ENCODE results near the gene C1QL2.

C1QL2 gene

GRCh38 chr2:119137502-119137901, 21.0 kb downstream of the C1QL2 start:
- DNase-seq (ENCODE audit: low read depth), result no peak

GRCh38 chr2:119136872-119137271, 21.7 kb downstream of the C1QL2 start:
- no peak for DNase-seq (ENCODE audit: low read depth)

GRCh38 chr2:119136093-119136492, 22.5 kb downstream of the C1QL2 start:
- no peak for DNase-seq (ENCODE audit: low read depth)

DNA sequence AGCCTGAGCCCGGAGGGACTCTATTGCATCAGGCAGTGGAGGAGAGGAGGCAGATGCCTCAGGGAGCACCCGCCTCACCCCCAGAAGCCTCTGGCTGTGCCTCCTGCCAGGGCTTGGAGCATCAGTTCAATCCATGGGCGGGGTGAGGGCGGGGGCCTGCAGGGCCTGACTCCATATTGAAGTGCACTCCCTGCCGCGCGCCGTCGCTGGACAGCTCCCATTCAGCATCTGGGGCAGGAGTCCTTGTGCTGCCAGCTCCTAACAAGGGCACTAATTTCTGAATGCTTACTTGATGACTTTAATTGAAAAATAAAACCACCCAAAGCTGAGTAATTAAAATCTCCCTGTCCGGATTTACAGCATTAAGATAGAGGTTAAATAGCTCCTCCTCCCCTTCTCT, 23.8 kb downstream of the C1QL2 start:
- no peak for DNase-seq (ENCODE audit: low read depth)

GRCh38 chr2:119126650-119127049, 31.9 kb downstream of the C1QL2 start:
- no peak for DNase-seq (ENCODE audit: low read depth)

DNA sequence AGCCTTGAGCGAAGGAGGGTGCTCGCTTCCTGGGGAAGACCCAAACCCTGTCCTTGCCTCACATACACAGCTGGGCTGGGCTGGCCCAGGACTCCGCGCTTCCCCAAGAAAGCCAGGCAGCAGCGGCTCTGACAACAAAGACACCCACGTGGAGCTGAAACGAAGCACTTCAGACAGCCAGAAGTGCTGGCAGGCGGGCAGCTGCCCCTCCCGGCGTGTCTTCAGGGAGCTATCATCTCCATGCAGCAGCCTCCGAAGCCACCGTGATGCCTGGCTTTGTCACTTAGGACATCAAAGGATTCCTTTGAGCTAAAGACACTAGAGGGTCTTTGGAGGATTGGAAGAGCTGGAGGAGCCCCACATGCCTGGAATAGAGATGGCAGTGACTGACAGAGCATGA, 35.2 kb downstream of the C1QL2 start:
- DNase-seq (ENCODE audit: low read depth), result no peak

- DNase-seq (ENCODE audit: low read depth), result no peak
These were observed 35.9 kb downstream of the C1QL2 start for GRCh38 chr2:119122663-119123062.

DNA sequence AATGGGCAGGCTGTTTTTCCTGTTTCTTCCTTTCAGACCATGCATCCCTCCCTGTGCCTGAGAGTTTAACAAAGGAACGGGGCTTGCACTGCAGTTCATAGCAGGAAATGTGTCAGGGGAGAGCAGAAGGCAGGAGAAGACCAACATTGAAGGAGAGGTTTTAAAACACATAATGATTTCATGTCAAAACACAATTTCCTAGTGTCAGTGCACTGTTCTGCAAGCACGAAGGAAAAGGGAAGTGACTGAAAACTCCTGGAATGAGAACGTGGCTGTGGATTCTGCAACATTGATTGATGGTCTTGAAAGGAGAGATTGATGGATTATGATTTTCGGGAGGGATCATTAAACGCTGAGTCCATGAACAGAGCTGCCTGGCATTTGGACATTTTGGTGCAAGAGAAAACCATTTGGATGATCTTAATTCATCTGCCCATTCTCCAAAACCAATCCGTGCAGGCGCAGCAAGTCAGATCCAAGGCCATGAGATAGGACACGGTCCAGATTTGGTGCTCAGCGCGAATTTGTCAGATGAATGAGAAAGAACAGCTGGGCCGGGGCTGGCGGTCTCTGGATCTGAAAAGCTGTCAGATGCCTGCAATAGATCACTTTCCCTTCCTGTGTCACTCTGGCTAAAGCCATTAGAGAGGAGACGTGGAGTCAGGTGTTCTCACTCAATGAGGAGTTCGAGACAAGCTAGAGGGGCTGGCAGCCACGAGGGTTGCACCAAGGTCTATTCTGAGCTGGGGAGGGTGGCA, 38.4 kb downstream of the C1QL2 start:
- no peak for DNase-seq (ENCODE audit: low read depth)

DNA sequence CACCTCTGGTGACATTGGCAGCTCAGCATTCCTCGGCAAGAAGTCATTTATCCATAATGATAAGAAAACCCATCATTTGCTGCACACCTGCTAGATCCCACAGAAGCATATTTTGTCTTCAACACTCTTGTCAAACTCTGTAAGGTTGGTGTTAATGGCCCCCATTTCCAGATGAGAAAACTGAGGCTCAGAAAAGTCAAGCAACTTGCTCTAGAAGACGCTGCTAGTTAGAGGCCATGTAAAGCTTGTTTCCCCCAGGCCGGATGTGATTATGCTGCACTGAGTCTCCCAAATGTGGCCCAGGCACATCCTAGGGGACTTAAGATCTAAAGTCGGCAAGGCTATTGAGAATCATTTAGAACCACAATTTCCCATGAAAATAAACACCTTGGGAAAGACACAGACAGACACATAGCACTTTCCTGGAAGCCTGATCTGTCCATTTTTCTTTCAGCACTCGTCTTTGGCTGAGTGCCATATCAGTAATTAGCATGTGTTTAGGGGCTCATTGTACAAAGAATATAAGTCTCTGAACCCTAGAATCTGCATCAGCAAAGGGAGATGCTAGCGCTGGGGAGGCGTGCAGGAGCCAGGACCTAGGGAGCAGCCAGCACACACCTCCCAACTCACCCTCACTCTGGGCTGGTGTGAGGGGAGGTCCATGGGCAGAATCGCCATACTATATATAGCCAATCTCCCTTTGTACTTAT, 39.3 kb downstream of the C1QL2 start:
- no peak for DNase-seq (ENCODE audit: low read depth)

GRCh38 chr2:119117891-119118882, 40.4 kb downstream of the C1QL2 start:
- no peak for DNase-seq (ENCODE audit: low read depth)

- no peak for DNase-seq (ENCODE audit: low read depth)
These were observed 41.1 kb downstream of the C1QL2 start for GRCh38 chr2:119117408-119117807.

DNA sequence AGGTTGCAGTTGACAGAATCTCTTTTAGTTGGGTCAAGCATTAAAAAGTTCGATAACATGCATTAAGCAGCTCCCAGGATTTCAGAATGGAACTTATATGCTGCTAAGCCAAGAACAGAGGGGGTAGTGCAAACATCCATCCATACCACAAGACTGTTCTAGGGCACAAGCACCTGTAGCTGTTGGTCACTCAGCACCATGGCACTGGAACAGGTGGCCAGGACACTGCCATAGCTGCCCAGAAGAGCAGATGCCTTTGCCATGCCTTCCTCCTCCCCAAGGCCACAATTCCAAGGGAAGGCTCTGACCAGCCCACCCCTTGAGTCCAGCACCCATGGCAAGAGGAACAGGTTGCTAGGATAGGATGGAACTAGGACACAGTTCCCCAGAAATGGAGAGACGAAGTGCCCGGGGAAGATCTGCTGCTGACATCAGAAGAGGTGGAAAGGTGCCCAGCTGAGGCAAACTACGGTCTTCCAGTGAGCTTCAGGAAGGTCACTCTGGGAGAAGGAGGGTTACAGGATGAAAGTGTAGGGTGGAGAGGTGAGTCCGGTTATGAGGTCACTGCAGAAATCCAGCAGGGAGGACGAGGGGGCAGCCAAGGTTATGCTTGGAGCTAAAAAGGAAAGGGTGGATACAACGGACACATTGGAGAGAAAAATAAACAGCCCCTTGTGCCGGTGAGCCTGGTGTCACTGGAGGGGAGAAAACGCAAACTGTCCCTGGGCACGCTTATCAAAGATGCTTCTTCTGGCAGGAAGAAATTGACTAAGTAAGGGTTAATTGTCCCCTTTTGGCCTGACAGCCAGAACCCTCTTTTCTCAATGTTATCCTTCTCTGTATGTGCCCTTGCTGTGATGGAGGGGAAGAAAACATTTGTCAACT, 41.9 kb downstream of the C1QL2 start:
- DNase-seq (ENCODE audit: low read depth), result no peak

- no peak for DNase-seq (ENCODE audit: low read depth)
These were observed 44.3 kb downstream of the C1QL2 start for GRCh38 chr2:119114266-119114665.

DNA sequence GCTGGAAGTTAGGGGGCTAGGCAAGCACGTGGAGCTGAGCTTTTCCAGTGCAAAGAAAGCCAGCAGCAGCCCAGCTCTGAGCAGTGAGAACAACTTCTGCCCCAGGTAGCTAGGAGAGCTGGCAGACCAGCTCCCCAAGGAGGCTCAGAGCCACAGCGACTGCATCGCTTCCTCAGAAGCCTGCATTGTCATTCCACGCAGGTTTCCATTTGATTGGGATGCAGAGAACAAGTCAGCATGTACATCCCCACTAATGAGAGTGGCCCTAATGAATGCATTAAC, 45.1 kb downstream of the C1QL2 start:
- DNase-seq (ENCODE audit: low read depth), result no peak

- no peak for DNase-seq (ENCODE audit: low read depth)
These were observed 45.6 kb downstream of the C1QL2 start for GRCh38 chr2:119112770-119113488.

DNA sequence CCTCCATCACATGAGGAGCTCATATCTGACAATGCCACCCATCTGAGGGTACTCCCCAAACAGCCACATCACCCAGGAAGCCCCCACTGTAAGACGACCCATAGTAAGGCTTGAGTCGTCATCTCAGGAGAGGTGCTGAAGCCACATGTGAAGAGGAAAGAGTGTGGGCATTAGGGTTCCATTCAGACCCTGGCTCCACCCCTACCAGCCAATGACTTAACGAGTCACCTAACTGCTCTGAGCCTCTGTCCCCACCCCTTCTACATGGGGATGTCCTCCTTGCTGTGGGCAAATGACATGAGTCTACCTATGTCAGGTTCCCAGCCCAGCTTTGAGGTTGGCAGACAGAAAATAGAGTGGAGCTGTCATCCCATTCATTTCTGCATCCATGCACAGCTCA, 46.3 kb downstream of the C1QL2 start:
- no peak for DNase-seq (ENCODE audit: low read depth)

- DNase-seq (ENCODE audit: low read depth), result no peak
These were observed 47.2 kb downstream of the C1QL2 start for GRCh38 chr2:119111115-119111975.

GRCh38 chr2:119109866-119110265, 48.7 kb downstream of the C1QL2 start:
- no peak for DNase-seq (ENCODE audit: low read depth)

DNA sequence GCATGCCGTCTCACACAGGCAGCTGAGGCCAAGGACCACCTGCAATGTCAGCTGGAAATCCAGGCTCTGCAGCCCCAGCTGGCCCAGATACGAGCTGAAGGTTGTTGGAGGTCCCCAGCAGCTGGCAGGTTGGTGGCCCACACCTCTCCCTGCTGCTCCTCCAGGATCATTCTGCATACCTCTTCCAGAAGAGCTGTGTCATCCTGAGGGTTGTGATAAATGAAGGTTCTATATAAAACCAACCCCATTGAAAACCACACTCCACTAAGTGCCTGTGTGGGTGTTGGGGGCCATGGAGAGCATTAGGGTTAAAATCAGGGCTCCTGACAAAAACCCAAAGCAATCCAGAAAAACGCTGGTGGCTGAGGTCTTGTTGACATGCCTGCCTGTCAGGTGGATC, 50.4 kb downstream of the C1QL2 start:
- no peak for DNase-seq (ENCODE audit: low read depth)

GRCh38 chr2:119106301-119106897, 52.2 kb downstream of the C1QL2 start:
- DNase-seq (ENCODE audit: low read depth), result no peak

All from stimulated activated CD8-positive, alpha-beta memory T cell treated with anti-CD3 and anti-CD28 coated beads, Interleukin-12 subunit alpha, Interleukin-12 subunit beta, amount 100 ng/mL, for 4 hours (primary cell).